Astrocyte of the cerebellum (primary cell): ENCODE data around the gene GPC1.

ENCODE experiments used
- DNase-seq: peaks from one replicate; pipeline ENCODE4 v3.0.0-alpha.2; 2011; ENCODE audit warnings: low read depth
- H3K4me3 ChIP-seq: 2 replicates; pipeline ENCODE4 v1.5.1; 2011; ENCODE audit warnings: mild to moderate bottlenecking, low read depth, low read length, moderate library complexity
- in situ Hi-C: cut with HindIII; loops from 2 replicates; pipeline ENCODE4 v1.10.0; 2017; ENCODE audit warnings: low sequenced_read_pairs
- TF ChIP-seq, protein P1 (sequence below): IDR thresholded peaks from 2 replicates; pipeline ENCODE4 v1.5.1; 2012; ENCODE audit warnings: low read length, low read depth, moderate library complexity, mild to moderate bottlenecking; ENCODE audit errors: missing control alignments

GPC1 gene

DNA sequence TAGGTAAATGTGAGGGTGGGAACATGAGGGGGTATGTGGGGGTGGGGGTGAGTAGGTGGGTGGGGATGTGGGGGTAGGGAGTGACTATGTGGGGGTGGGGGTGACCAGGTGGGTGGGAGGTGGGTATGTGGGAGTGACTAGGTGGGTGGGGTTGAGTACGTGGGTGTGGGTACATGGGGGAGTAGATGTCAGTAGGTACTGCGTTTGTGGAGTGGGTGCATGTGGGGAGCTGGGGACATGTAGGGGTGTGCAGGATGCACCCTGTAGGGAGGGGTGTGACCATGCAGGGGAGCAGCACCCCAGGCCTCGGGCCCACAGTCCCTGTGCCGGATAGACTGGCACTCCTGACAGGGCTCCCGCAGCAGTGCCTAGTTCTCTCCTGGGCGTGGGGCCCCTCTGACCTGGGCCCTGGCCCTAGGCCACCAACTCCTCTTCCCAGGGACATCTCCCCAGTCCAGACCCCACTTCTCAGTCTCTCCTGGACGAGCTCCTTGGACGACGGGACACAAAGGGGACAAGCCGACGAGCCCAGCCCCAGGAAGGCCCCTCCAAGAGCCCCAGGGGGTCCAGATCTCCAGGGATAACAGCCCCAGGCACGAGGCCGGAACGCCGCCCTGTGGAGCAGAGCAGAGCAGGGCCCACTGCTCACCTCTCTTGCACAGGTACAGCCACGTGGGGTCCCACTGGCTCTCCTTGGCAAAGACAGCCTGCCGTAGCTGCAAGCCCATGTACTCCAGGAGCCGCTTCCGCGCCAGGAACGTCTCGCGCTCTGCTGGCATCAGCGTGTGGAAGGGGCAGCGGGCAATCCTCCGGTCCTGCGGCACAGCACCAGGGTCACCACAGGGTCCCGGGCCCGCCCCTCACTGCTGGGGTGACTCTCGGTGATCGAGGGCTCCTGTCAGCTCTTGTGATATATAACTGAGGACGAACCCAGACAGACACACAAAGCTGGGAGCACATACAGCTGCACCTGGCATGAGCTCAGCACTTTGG lies 64.1 kb downstream of the GPC1 start:
- in situ Hi-C loops: no loop called here
- TF ChIP-seq, protein P1, sequence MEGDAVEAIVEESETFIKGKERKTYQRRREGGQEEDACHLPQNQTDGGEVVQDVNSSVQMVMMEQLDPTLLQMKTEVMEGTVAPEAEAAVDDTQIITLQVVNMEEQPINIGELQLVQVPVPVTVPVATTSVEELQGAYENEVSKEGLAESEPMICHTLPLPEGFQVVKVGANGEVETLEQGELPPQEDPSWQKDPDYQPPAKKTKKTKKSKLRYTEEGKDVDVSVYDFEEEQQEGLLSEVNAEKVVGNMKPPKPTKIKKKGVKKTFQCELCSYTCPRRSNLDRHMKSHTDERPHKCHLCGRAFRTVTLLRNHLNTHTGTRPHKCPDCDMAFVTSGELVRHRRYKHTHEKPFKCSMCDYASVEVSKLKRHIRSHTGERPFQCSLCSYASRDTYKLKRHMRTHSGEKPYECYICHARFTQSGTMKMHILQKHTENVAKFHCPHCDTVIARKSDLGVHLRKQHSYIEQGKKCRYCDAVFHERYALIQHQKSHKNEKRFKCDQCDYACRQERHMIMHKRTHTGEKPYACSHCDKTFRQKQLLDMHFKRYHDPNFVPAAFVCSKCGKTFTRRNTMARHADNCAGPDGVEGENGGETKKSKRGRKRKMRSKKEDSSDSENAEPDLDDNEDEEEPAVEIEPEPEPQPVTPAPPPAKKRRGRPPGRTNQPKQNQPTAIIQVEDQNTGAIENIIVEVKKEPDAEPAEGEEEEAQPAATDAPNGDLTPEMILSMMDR: no peak
- no peak overlapping the region for H3K4me3 ChIP-seq
- DNase-seq: no peak

DNA sequence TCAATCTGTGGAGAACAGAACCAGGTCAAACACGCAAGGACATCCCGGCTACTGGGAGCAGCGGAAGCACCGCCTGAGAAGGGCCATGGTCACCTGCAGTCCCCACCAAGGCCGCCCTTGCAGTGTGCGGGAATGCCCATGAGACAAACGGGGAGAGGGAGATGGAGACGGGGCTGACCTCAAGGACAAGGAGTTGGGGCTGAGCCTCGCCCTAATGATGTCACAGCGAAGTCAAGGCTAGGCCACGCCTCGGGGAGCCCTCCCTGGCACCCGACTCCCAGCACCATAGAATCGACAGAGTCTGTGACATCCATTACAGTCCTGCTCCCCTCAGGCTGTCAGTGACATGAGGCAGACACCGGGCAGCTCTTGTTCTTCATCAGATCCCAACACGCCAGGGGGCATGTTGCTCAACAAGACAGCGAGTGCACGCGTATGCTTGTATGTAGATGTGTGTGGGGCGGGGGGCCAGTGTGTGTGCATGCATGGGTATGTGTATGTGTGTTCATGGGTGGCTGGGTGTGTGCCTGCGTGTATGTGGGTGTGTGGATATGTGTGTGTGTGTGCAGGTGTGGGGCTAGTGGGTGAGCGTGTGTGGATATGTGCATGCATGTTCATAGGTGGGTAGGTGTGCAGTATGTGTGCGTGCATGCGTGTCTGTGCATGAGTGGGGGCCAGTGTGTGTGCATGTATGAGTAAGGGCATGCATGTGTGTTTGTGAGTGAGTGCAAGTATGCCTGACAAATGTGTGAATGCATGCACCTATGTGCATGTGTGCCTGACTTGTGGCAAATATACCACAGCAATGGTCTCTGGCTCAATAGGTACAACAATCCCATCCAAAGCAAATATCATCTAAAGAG lies 65.3 kb downstream of the GPC1 start:
- TF ChIP-seq, protein P1: no peak
- no peak overlapping the region for H3K4me3 ChIP-seq
- no peak for DNase-seq
- in situ Hi-C loops: no loop called here

DNA sequence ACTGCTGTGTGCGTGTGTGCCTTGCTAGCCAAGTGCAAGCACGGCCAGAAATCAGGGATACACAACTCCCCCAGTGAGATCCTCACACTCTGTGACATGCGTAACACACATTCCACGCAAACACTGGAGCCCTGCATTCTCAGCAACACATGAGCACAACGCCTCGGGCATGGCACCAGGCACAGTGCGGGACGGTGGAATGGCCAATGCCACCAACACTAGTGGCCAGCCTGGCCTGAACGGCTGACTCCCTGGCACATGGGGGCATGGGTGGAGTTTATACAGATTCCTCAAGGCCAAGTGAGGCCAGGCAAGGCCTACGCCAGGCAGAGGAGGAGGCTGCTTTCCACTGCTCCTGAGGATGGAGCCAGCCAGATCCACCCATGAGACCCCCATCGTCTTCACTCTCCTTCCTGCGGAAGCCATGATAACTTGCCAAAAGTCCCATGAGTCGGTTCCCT lies 66.1 kb downstream of the GPC1 start:
- no peak overlapping the region for H3K4me3 ChIP-seq
- in situ Hi-C loops: no loop called here
- no peak for DNase-seq
- TF ChIP-seq, protein P1: no peak

DNA sequence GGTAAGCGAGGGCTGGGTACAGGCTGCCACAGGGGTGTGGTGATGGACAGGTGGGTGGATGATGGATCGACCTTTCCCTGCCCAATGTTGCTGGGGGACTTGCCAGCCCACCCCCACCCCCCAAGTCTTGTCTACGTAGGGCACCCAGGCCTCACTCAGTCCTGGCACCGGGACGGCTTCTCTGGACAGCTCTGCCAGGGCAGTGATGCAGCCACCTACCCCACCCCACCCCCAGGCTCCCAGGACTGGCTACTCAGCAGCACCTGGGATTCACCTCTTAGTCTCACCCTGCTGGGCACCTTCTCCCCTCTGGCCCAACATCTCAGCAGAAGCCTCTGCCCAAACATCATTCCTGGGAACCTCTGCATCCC lies 66.6 kb downstream of the GPC1 start:
- DNase-seq: no peak
- H3K4me3 ChIP-seq: no peak overlapping the region
- TF ChIP-seq, protein P1: no peak
- in situ Hi-C loops: no loop called here

DNA sequence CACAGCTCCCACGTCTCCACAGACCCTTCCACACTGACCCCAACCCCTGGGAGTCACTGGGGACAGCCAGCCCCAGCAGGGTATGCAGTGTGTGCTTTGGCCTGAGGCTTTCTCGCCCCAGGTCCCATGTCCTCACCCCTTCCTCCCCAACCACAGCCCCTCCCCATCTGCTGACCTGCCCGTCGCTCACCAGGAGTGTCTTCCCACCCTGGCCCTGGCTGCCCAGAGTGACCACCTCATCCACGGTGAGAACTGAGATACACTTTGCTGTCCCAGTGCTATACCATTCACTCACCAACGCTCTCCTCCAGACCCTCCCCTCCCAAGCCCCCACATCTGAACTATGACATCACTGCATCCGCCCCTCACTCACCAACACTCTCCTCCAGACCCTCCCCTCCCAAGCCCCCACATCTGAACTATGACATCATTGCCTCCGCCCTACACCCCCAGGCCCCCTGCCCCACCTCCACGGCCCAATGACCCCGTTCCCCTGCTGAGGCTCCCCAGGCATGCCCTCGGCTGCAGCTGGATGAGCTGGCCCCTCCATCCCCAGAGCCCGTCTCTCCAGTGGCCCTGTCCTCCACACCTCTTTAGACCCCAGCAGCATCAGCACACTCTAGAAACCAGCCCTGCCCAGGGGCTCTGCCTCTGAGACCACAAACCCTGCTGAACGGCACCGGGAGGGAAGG lies 67.1 kb downstream of the GPC1 start:
- DNase-seq: no peak
- no peak overlapping the region for H3K4me3 ChIP-seq
- in situ Hi-C loops: no loop called here
- TF ChIP-seq, protein P1: no peak

DNA sequence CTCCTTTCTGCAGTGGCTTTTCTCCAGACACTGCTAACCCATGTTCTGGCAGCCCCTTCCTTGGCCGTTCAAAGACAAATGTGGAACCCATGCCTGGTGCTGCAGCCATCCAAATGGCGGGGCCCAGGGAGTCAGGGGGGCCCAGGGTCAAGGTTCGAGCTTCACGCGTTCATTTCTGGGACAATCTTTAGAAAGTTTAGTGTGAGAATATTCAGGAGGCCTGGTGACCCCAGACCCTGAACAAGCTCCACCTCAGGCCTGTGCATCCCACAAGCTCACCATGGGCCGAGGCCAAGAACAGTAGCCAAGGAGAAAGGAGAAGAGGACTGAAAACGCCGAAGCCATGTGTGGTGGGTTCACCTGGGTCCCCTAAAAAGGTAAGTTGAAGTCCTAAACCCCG lies 67.9 kb downstream of the GPC1 start:
- no peak for DNase-seq
- no peak overlapping the region for H3K4me3 ChIP-seq
- in situ Hi-C loops: no loop called here
- TF ChIP-seq, protein P1: no peak
